ENCODE measurements around the gene SFXN2.
"Not testable (repeated sequence)": the region's sequence is repeated elsewhere in the genome, so short reads cannot be mapped to it uniquely, and the experiment has no call there.

Gene SFXN2

GRCh38 chr10:102758240-102758932 is 44.0 kb downstream of the SFXN2 start:
- DNase-seq = no peak

- DNase-seq = not testable (repeated sequence)
Measured at GRCh38 chr10:102758933-102759262, 44.5 kb downstream of the SFXN2 start.

DNA sequence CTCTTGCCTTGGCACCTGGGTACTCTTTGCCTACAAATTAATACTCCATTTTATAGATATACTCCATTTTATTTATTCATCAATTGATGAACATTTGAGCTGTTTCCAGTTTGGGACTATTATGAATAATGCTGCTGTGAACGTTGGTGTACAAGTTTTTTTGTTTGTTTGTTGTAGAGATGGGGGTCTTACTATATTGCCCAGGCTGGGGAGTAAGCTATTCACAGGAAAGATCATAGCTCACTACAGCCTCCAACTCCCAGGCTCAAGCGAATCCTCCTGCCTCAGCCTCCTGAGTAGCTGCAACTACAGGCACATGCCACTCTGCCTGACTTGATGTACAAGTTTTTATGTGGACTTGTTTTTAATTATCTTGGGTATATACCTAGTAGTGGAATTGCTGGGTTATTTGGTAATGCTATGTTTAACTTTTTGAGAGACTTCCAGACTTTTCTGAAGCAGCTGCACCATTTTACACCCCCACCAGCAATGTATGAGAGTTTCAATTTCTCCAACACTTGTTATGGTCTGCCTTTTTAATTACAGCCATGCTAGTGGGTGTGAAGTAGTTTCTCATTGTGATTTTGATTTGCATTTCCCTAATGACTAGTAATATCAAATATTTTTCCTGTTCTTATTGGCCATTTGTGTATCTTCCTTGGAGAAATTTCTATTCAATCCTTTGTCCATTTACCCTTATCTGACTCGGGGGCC is 45.2 kb downstream of the SFXN2 start:
- no peak for DNase-seq

- no peak for DNase-seq
Measured at GRCh38 chr10:102761981-102762380, 47.5 kb downstream of the SFXN2 start.

DNA sequence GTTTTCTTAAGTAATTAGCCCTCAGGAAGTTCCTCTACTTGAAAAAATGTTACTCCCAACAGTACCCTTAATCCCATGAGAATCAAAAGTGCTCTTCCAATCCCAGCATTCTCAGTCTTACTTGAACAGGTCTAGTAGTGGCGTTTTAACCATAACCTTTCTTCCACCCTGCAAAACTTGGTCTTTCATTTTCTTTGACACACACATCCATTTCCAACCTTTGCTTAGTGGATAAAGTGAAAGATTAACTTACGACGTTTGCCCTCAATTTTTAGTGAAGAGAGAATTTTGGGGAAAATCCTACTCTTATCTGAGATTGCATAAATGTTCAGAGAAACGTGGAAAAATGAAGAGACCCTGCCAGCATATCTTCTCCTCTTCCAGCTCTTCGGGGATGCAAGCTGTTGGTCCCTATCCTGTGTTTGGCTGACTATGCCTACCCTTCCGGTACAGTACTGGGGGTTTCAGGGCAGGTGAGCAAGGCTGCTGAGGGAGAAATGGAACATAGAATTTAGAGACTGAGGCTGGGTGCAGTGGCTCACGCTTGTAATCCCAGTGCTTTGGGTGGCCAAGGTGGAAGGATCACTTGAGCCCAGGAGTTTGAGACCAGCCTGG is 48.1 kb downstream of the SFXN2 start:
- no peak for DNase-seq

DNA sequence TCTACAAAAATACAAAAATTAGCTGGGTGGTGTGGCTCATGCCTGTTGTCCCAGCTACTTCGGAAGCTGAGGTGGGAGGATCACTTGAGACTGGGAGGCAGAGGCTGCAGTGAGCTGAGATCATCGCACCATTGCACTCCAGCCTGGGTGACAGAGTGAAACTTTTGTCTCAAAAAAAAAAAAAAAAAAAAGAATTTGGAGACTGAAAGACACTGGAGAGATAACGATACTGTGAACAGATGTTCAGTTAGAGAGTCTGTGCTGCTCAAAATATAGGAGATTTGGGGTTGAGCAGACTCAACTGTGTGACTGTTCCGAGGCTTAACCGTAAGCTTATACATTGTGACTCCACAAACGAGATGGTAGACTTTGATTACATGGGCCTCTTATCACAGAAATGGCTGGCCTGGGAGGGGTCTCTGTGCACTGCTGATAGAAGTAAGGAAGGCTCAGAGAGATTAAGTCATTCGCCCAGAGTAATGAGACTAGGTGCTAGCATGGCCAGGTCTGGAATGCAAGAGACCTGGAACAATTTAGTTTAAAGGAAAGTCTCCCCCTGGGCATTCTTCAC is 48.7 kb downstream of the SFXN2 start:
- DNase-seq = no peak

DNA sequence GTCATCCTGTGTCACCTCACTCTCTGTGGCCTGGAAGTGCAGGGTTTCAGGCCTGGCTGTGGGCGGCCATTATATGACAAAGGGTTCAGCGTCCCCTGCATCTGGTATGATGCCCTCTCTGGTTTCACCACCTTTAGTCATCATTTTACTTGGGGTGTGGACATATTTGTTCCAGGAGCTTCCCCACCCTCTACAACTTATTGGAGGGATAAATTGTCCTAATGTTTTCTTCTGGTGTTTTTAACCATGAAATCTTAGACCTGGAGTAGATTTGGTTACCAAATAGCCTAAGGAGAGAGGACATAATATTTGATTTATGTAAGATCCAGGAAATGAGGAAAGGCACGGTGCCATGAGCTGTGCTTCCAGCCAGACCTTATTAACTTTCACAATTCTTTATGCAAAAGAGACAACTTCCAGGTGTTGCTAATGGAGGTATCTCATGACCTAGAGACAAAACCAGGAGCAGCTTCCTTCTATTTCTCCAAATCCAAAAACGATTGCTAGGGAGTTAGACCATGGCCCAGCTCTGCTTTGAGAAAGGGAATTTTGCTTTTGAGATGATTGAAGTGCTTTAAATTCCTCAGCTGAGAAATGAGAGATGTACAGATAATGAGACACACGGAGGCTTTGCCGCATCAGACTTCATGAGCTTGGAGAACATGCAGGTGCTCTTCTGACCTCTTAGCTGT is 50.2 kb downstream of the SFXN2 start:
- no peak for DNase-seq

- DNase-seq = no peak
Measured at GRCh38 chr10:102765336-102765735, 50.9 kb downstream of the SFXN2 start.

- no peak for DNase-seq
Measured at GRCh38 chr10:102767428-102768160, 53.2 kb downstream of the SFXN2 start.

DNA sequence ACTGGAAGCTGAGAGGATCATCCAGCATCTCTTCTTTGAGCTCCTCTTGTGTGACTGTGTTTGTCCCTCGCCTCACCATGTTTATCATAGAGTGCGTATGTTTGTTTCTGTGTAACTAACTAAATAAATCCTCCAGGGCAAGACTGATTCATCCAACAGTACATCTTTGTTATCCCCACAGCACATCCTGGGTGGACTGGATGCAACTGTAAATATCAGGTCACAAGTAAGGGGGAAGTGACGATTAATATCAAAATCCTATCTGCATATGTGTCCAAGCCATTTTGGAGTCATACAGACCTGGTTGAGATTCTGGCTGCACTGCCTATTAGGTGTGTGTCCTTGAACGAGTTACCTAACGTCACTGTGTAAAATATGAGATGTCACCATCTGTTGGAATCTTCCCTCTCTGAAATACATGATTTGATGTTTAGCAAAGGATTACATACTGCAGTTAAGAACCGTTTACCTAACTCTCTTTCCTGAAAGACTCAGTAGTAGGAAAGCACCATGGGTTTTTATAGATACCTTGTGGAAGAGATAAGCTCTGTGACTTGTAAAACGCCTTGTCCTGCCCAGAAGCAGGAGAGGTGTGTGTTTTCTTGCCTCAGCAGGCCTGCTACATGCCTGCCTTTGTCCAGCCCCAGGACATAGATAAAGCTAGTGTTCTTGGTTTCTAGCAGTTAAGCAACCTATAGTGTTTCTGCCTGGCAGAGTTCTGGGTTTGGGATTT is 55.1 kb downstream of the SFXN2 start:
- no peak for DNase-seq

DNA sequence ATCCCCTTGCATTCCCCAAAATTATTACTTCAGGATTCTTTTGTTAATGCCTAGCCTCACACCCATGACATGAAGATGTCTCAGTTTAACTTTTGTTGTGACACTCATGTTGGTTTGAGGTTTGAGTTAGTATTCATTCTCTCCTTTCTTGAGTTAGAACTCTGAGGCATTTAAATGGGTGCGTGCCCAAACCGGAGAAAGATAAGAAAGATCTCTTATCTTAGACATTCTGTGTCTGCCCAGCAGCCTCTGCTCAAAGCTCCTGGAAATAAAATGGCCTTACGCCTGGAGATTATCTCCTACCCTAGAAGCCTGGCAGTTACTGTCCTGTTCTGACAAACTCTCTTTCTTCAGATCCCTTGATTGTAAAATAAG is 55.7 kb downstream of the SFXN2 start:
- no peak for DNase-seq

GRCh38 chr10:102770792-102771191 is 56.4 kb downstream of the SFXN2 start:
- DNase-seq = no peak

GRCh38 chr10:102773320-102773719 is 58.9 kb downstream of the SFXN2 start:
- DNase-seq = no peak

DNA sequence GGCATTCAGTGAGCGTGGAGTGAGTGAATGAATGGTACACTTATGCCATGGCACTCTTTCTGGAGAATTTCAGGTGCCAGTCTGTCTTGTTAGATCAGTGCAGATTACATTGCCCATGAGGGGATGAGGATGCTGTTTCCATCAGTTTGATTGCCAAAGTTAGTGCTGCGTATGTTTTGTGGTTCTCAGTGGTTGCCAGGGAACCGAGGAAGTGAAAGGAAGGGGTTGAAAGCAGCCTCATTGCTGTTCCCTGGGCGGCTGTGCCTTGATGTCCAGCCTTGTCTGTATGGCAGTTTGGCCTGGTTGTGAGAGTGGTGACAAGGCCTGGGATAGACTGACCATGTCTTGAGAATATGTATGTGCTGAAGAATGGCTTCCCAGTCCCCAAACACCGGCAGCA is 59.5 kb downstream of the SFXN2 start:
- DNase-seq = peak; percentile 7

DNA sequence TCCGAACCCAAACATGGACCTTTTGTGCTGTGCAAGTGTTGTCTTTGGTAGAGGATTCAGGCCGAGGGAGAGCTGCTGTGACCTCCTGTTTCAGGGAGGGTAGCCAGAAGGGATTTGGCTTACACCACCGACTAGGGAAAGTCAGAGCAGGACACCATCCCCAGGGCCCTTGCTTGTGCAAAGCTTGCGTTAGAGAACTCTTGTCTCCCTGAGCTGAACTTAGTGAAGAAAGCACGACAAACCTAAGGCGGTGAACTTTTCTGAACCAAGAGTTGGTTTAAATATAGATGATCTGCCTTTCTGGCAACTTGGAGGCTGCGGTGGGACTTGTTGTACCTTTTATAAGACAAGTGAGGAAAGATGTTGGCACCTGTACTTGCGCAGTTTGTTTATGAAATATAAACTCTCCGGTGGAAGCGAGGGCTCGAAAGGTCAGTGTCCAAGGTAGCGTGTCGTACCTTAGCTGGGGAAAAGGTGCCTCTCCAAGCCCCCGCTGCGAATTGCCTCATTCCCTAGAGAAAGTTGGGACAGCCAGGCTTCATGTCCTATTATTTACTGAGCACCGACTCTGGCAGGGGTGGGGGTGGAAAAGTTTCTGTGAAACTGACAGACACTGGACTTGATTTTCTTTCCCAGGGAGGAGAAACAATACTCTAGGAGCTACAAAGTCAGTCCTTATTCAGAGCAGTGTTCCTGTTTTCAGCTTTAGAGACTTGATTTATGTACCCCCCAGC is 60.9 kb downstream of the SFXN2 start:
- no peak for DNase-seq

DNA sequence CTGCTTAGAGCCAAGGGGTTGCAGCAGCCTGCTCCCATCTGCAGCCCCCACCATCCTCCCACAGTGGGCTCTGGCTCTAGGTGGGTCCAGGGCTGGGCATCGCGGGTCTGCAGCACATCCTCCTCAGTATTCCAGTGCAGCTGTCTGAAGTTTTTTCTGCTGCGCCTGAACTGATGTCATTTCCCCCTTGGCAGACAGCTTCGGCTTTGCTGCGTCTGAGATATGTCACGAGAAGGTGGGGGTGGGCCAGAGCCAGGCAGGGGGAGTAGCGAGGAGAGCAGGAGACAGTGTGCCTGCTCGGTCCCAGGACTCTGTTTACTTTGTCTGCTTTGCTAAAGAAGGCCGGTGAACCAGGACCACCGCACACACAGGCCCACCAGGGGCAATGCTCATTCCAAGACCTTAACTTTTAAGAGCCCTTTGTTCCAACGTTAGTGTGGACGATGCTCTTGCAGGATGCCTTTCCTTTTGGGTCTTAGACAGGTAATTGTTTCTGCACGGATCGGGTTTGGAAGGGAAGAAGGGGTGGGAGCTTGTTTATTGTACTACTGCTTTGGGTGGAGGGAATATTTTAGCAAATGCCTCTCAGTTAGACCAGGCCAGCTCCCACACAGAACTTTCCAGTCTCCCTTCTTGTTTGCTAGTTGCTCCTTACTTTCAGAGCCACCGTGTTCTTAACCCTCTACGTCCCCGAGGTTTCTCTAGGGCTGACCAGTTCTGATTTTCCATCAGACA is 61.7 kb downstream of the SFXN2 start:
- no peak for DNase-seq

DNA sequence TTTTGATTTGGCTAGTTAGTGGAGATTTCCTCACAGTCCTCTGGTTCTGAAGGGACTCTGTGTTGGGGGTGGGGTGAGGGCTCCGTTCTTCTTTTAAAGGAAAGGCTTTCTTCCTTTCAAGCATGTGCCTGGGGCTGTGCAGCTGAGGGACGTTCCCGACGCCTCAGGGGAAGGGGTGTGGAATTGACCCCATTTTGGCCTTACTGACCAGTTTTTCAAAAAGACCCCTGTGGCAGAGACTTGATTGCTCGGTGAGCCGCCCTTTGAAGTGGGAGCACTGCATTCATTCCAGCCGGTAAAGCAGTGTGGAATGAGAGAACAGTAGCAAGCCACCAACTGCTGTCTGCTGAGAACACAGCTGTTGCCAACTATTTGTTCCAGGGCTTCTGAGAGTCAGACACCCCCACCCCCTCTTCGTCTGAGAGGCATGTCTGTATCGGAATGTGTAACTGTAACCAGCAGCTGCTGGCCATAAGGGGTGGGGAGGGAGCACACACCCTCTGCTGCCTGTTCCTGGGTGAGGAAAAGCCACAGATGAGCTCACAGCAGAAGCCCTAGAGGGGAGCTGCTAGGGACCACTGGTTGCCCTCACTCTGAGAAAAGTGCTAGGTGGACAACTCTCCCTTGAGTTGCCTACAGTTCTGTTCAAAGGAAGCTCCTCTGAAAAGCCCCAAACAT is 62.5 kb downstream of the SFXN2 start:
- DNase-seq = peak; percentile 9

DNA sequence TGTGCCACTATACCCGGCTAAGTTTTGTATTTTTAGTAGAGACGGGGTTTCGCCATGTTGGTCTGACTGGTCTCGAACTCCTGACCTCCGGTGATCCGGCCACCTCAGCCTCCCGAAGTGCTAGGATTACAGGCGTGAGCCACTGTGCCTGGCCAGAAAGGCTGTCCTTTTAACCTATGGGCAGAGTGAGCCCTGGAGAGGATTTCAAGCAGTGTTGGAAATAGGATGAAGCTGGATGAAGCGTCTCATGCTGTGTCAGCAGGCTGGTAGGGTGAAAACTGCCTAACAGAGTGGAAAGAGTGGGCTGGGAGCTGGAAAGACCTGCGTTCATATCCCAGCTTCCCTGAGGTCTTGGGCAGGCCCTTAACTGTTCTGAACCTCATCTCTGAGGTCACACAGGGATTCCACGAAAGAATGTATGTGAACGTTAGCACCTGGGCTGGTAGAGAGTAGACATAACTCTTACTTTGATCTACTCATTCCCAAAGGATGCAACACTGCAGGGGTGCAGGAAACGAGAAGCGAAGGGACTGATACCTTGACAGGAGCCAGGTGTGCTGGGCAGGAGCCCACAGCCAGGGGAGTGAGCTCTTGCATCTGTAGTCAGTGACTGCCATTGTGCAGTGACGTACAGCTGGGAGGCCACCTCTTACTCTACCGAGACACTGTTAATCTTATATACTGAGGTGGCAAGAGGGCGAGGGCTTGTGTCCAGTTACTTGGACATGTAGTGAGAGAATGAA is 63.4 kb downstream of the SFXN2 start:
- DNase-seq = no peak

DNA sequence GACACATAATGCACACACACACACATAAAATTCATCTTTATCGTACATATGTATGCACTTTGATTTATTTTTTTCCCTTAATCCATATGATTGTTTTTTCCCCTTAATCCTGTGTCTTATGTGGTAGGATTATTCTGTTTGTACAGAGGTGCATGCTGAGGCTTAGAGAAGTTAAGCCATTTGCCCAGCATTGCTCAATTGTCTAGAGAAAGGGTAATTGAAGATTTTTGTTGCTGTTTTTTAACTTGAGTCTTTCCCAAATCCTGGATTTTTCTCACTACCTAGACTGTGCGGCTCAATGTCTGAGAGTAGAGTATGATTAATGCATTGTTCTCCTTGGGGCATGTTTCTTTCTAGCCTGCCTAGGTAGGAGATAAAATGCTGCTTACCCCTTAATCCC is 64.3 kb downstream of the SFXN2 start:
- no peak for DNase-seq

Data from stimulated activated CD4-positive, alpha-beta T cell treated with anti-CD3 and anti-CD28 coated beads, Interleukin-4, amount 100 ng/mL, for 24 hours (primary cell).